Stimulated activated CD8-positive, alpha-beta memory T cell treated with anti-CD3 and anti-CD28 coated beads, Interleukin-15, amount 100 ng/mL, for 24 hours (primary cell): ENCODE data around the gene ROR1.
A peak's percentile ranks its signal among the peaks of the same experiment; 100 is the strongest.

Experiments
- DNase-seq: peaks from one replicate; pipeline ENCODE4 v3.0.0-alpha.2; 2020; ENCODE audit warnings: low read depth

Gene ROR1

GRCh38 chr1:63773815-63774616 lies at the start of gene ROR1:
ROR1 (plus strand) TSS chr1:63774017.
- peak; percentile 7 for DNase-seq

DNA sequence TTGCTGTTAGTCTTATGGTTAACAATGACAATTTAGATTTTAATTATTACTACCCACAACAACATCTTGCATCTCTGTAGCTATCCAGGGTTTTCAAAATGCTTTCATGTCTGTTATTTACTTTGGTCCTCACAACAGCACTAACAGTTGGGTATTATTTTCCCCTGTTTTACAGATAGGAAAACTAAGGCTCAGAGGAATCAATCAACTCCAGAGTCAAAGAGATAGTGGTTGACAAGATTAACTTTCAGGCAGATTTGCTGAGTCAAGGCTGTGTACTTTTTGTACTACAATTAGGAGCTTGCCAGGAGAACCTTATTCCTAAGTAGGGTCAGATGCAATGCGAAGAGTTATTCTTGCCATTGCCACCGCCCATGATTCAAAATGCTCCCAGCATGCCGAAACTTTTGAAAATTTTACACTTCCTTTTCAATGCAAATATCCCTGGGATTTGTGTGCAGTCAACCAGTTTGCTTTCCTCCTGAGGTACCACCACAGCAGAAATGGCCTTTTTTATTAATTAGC lies 49.4 kb upstream of the ROR1 start:
- DNase-seq: no peak

- DNase-seq: no peak
Measured at GRCh38 chr1:63728611-63729226, 45.1 kb upstream of the ROR1 start.

GRCh38 chr1:63729227-63729620 lies 44.6 kb upstream of the ROR1 start:
- no peak for DNase-seq

DNA sequence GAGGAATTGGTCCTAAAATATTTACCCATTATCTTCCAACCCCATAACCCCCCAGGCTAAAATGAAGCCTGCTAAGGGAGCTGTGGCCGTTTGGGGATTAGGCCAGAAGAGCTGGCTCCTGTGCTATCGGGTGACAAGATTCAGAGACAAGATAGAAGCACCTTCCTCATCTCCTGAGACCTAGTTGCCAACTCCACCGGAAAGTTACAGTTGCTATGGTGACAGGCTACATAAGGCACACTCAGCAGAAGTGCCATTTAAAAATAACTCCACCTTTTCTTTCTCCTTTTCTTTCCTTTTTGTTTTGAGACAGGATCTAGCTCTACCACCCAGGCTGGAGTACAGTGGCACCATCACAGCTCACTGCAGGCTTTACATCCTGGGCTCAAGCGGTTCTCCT lies 43.6 kb upstream of the ROR1 start:
- no peak for DNase-seq

DNA sequence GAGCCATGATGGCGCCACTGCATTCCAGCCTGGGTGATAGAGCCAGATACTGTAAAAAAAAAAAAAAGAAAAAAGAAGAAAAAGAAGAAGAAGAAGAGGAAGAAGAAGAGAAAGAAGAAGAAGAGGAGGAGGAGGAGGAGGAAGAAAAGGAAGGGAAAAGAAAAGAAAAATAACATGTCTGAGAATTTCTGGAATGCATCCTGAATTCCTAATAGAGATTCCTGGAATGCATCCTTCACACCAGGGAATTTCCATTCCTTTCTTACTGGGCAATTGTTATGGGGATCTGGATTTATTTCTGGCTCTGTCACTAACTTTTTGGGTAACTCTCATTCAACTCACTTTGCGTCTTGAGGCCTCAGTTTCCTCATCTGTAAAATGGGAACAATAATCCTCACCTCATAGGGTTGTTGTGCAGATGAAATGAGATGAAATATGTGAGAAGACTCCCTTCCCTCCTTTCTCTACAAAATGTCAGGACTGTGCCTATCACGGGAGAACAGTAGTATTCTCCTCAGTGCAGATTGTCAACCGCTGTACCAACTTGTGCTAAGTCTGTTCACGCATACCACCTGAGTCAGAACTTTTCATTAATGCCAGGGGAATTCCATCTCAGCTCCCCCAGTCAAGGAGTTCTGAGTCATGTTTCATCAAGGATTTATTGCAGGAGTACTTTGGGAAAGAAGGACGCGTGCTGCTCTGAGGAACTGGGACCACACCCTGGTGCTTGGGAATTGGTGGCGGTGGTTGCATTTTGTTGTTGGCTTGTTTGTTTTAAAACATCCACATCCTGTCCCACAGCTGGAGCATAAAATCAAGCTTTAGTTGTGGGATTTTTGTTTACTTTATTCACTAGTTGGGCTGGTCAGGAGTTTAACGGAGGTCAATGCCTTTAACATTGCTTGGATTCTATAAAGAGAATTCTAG lies 42.4 kb upstream of the ROR1 start:
- no peak for DNase-seq

- DNase-seq: no peak
Measured at GRCh38 chr1:63732666-63733065, 41.2 kb upstream of the ROR1 start.

GRCh38 chr1:63738772-63739171 lies 35.0 kb upstream of the ROR1 start:
- DNase-seq: no peak

DNA sequence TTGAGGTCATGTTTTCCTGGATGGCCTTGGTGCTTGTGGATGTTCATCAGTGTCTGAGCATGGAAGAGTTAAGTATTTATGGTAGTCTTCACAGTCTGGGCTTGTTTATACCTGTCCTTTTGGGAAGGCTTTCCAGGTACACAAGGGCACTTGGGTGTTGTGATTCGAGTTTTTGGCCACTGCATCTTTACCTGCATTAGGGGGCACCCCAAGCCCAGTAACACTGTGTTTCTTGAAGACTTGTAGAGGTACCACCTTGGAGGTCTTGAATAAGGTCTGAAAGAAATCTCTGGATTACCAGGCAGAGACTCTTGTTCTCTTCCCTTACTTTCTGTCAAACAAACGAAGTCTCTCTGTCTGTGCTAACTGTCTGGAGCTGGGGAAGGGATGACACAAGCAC lies 34.4 kb upstream of the ROR1 start:
- no peak for DNase-seq

DNA sequence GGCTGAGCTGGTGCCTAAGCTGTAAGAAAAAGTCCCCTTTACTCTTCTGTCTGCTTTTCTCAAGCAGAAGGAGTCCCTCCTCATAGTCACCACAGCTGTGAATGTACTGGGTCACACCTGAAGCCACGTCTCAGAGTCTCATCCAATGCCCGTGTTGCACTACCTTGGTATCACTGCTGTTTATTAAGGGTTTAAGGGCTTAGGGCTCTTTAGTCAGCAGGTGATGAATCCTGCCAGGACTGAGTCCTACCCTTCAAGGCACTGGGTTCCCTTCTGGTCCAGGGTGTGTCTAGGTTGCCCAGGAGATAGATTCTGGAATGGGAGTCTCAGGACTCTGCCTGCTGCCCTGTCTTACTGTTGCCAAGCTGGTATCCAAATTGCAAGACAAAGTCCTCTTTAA lies 33.4 kb upstream of the ROR1 start:
- no peak for DNase-seq

- no peak for DNase-seq
Measured at GRCh38 chr1:63742526-63742925, 31.3 kb upstream of the ROR1 start.

- DNase-seq: no peak
Measured at GRCh38 chr1:63743781-63744180, 30.0 kb upstream of the ROR1 start.

GRCh38 chr1:63746129-63746864 lies 27.5 kb upstream of the ROR1 start:
- DNase-seq: no peak

- DNase-seq: no peak
Measured at GRCh38 chr1:63747445-63747844, 26.4 kb upstream of the ROR1 start.

- DNase-seq: no peak
Measured at GRCh38 chr1:63748046-63748580, 25.7 kb upstream of the ROR1 start.

GRCh38 chr1:63748641-63749040 lies 25.2 kb upstream of the ROR1 start:
- DNase-seq: no peak

DNA sequence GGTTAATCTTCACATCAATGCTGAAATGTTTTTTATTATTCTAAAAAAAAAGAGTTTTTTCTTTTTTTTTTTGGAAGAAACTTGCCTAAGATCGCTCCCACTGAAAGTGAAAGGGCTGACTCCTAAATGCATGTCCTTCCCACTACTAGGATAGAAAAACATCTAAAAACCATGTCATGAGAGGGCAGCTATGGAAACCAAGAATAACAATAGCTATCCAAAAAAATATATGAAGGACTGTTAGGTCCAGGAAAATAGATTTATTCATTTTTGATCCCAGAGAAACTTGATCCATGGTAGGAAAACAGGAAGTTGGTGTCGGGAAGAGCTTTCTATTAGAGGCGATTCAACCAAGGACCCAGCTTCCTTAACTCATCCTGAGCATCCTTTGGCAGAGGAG lies 23.1 kb upstream of the ROR1 start:
- DNase-seq: no peak

- no peak for DNase-seq
Measured at GRCh38 chr1:63752176-63752575, 21.6 kb upstream of the ROR1 start.

DNA sequence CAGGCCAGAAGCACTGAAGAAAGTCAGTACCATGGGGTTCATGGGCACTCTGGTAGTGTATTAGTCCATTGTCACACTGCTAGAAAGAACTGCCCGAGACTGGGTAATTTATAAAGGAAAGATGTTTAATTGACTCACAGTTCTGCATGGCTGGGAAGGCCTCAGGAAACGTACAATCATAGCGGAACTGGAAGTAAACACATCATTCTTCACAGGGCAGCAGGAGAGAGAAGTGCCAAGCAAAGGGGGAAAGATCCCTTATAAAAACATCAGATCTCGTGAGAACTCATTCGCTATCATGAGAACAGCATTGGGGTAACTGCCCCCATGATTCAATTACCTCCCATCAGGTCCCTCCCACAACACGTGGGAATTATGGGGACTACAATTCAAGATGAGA lies 20.2 kb upstream of the ROR1 start:
- no peak for DNase-seq

- no peak for DNase-seq
Measured at GRCh38 chr1:63756839-63757238, 17.0 kb upstream of the ROR1 start.

DNA sequence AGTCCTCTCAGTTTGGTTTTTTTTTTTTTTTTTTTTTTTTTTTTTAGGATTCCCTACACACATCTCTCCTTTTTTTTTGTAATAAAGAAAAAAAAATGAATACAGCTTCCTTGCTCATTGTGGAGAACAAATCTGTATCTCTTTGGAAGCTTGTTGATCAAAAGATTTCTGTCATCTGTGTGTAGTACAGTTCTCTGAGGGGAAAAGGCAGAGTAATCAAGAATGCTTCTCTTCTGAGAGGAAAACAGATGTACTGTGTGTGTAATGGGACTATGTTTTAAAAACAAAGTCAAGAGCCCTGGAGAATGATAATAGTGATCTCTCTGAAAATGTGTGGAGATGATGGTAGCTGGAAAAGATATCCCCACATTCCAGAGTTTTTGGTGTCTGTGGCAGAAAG lies 16.5 kb upstream of the ROR1 start:
- DNase-seq: no peak

GRCh38 chr1:63758791-63759190 lies 15.0 kb upstream of the ROR1 start:
- no peak for DNase-seq
